GM18867 (cell line): ENCODE measurements around the gene SEC23A.

Source experiments
- ATAC-seq: cut with Tn5 transposase; IDR thresholded peaks from one replicate; pipeline ENCODE4 v1.9.1; 2021; ENCODE audit warnings: mild to moderate bottlenecking, moderate library complexity; ENCODE audit not compliant: unreplicated experiment

SEC23A gene

GRCh38 chr14:38992067-38992844 is 110.8 kb downstream of the SEC23A start:
- no peak for ATAC-seq

GRCh38 chr14:38991299-38991698 is 111.7 kb downstream of the SEC23A start:
- no peak for ATAC-seq

GRCh38 chr14:38989922-38990546 is 113.0 kb downstream of the SEC23A start:
- ATAC-seq, result peak; percentile 96

GRCh38 chr14:38987781-38988180 is 115.3 kb downstream of the SEC23A start:
- ATAC-seq, result no peak

- ATAC-seq, result no peak
Observed at GRCh38 chr14:38982837-38983236, 120.2 kb downstream of the SEC23A start.

- no peak for ATAC-seq
Observed at GRCh38 chr14:38982278-38982677, 120.8 kb downstream of the SEC23A start.
